GM18502 (cell line): ENCODE measurements around the gene GLOD4.
"Not testable (repeated sequence)": the region's sequence is repeated elsewhere in the genome, so short reads cannot be mapped to it uniquely, and the experiment has no call there.

Experiments
- ATAC-seq: cut with Tn5 transposase; IDR thresholded peaks from one replicate; pipeline ENCODE4 v1.9.1; 2021; ENCODE audit warnings: mild to moderate bottlenecking; ENCODE audit not compliant: unreplicated experiment, poor library complexity

The GLOD4 gene

DNA sequence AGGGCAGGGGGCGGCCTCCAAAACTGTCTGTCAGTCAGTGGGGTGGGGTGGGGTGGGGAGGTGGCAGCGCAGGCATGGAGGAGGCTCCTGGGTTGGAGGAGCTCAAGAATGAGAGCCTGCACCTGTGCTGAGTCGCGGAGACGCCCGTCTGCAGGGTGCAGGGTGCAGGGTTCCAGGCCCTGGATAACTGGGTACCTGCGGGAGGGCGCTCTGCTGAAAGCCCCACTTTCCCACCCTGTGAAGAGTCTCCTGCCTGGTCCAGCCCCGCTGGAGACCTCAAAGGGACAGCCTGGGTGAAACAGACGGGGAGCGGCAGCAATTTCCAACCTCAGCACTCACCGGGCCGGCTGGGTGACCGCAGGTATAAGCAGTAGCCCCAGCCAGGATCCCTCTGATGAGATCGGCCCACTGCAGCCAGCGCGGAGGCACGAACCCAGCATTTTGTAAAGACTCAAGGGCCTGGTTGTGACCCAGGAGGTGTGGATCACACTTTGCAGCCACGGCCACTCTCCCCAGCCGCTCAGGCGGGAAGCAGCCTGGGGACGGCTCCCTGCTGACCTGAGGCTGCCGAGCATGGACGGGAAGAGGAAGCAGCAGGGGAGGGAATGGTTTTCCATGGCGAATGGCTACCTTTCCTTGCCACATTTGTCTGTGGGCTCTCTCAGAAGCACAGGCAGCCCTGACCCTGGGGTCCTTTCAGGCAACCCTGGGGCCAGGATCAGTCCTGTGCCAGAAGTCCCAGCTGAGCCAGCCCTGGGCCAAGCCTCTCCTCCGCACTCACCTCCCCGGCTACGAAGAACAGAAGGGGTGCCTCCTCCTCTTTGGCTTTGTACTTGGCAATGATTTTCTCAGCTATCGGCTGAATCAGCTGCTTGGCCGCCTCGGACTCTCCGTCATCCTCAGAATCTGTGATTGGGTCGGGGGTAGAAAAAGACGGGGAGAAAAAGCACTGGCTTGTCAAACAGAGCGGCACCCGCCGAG lies 21.1 kb upstream of the GLOD4 start:
- ATAC-seq, result no peak

DNA sequence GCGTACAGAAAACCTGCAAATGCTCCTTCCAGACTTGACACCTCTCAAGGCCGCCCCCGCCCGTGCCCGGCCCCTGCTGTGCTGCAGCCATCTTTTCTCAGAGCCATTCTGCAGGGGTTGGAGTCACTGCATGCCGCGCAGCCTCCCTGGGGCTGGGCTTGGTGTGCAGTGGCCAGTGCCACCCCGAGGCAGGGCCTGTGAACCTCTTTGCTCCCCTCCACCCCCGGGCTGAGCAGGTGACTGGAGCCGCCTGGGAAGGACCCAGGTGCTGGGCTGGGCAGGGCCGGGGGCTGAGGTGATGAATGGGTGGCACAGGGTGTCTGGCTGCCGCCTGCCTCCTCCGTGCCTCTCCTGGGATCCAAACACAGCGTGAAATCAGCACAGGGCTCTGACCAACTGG lies 20.4 kb upstream of the GLOD4 start:
- no peak for ATAC-seq

- no peak for ATAC-seq
Observed at GRCh38 chr17:801660-802059, 19.6 kb upstream of the GLOD4 start.

DNA sequence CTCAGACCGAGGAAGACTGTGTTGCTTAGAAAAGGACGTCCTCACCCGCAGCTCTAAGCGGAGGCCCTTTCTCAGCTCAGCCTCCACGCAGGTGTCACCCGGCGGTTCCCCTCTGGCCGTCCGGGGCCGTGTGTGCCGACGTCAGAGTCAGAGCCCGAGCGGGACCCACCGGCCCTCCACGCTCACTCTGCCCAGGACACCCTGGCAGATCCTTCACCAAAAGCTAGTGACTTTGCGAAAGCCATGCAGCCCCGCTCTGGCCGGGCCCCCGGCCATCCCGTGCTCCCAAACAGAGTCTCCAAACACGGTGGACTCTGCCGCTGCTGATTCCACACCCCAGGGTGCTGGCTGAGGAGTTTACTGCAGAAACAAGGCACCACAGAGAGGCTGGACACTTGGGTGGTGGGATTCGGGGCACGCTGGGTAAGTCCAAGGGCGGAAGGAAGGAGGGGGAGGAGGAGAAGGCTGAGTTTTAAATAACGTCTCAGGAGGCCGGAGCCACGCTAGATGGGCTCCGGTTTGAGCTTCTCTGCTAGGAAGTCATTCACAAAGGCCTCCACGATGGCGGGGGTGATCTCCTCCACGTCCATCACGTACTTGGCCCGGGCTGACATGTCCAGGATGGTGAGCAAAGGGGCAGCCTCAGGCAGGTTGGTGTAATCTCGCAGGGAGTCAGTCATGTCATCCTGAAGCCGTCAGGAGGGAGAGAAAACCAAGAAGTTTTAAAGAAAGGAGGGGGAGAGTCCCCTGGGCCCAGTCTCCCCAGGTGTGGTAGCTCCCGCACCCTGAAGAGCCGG lies 18.6 kb upstream of the GLOD4 start:
- ATAC-seq, result no peak

GRCh38 chr17:799261-799660 lies 17.2 kb upstream of the GLOD4 start:
- ATAC-seq, result no peak

DNA sequence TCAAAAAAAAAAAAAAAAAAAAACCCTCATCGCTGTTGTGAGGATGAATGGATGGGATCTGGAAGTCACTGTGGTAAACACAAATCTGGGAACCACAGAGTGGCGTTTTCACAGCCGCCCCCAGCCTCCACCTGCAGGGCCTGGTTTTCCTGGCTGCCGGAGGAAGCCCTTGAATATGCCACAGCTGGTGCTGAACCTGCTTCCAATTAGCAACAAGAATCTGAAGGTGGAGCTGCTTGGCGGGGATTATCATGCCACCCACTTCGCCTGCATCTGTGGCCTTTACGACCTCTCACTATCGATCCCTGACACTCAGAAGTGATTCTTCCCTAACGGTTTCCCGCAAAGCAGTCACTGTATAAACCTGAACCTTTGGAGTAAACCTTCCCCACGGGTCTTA lies 16.2 kb upstream of the GLOD4 start:
- ATAC-seq, result no peak

- no peak for ATAC-seq
Observed at GRCh38 chr17:797236-797840, 15.3 kb upstream of the GLOD4 start.

GRCh38 chr17:796609-797008 lies 14.5 kb upstream of the GLOD4 start:
- no peak for ATAC-seq

- no peak for ATAC-seq
Observed at GRCh38 chr17:795721-796120, 13.6 kb upstream of the GLOD4 start.

DNA sequence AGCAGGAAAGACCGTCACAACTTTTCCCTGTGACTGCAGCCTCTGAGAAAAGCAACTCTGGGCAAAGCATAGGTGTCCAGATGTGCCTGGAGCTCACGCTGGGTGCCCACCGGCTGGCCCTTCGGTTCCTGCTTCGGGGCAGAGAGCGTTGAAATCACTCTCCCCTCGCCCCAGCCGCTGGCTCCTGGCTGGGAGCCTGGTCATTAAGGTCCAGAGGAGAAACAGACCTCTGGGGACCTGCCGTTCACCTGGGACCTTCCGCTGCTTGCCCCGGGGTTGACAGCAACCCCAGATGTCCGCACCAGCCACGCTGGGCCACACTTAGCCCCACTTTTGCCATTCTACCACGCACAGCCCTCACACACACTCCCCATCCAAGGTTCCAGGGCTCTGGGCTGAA lies 13.2 kb upstream of the GLOD4 start:
- ATAC-seq, result no peak

- ATAC-seq, result no peak
Observed at GRCh38 chr17:794876-795275, 12.8 kb upstream of the GLOD4 start.

GRCh38 chr17:792277-792676 lies 10.2 kb upstream of the GLOD4 start:
- no peak for ATAC-seq

DNA sequence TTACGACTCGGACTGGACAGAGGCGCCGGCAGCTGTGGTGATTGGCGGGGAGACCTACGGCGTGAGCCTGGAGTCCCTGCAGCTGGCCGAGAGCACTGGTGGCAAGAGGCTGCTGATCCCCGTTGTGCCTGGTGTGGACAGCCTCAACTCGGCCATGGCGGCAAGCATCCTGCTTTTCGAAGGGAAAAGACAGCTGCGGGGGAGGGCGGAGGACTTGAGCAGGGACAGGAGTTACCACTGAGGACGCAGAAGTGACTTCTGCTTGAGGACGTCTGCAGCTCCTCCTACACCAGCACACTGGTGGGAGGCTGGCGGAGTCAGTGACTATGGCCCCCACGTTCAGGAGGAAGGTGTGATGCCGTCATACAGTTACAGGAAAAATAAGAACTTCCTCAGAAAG lies 9.7 kb upstream of the GLOD4 start:
- ATAC-seq, result no peak

DNA sequence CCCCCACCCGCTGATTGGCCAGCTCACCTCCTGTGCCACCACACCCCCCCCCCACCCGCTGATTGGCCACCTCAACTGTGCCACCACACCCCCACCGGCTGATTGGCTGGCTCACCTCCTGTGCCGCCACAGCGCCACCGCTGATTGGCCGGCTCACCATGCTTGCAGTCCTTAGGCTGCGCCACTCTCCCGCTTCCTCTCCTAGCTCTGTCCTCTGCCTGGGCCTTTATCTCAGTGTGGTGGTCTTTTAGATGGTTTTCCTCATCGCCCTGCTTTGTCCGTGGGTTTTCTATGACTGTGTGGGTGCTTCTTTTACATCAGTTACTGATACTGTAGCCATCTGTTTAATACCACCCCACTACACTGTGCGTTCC lies 8.8 kb upstream of the GLOD4 start:
- not testable (repeated sequence) for ATAC-seq

GRCh38 chr17:789931-790873 lies 8.1 kb upstream of the GLOD4 start:
- ATAC-seq, result not testable (repeated sequence)

GRCh38 chr17:789160-789840 lies 7.2 kb upstream of the GLOD4 start:
- ATAC-seq, result no peak

GRCh38 chr17:788551-788950 lies 6.5 kb upstream of the GLOD4 start:
- no peak for ATAC-seq

DNA sequence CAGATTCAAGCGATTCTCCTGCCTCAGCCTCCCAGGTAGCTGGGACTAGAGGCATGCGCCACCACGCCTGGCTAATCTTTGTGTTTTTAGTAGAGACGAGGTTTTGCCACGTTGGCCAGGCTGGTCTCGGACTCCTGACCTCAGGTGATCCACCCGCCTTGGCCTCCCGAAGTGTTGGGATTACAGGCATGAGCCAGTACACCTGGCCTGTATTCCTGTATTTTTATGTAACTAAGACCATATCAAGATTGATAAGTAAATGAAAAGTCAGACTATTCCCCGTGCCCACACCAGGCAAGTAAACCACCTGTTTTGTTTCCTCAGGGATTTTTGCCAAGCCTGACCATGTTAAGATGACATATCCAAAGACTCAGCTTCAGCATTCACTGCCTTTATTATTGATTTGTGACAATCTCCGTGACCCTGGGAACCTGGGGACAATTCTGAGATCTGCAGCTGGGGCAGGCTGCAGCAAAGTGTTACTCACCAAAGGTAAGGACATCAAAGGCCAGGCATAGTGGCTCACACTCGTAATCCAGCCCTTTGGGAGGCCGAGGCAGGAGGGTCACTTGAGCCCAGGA lies 5.7 kb upstream of the GLOD4 start:
- ATAC-seq, result no peak

GRCh38 chr17:785901-786300 lies 3.8 kb upstream of the GLOD4 start:
- not testable (repeated sequence) for ATAC-seq
